WTC11 (cell line): ENCODE results near the gene DNAH5. TPM values are rescaled to one million over a fixed set of nuclear protein-coding genes. Genes with fewer than 3 reads are reported as not detected.

Experiments used
- ATAC-seq: fragments of 200-7000 bp; cut with Tn5 transposase; 2 replicates; pipeline ENCODE4 v1.10.0; 2021; ENCODE audit warnings: mild to moderate bottlenecking, moderate library complexity
- CTCF ChIA-PET: fragments of 300-600 bp; sonication (Branson Sonifier 250); formaldehyde crosslinking; loops from one replicate; lab custom pipeline; 2021; ENCODE audit warnings: antibody characterized with exemption; lab: Charles Lee
- POLR2A ChIA-PET: fragments of 350-600 bp; sonication (Branson Sonifier 250); formaldehyde crosslinking; loops from one replicate; lab custom pipeline; 2021; ENCODE audit warnings: antibody characterized with exemption; lab: Charles Lee
- DNase-seq: peaks from one replicate; pipeline ENCODE4 v3.0.0; 2021; ENCODE audit warnings: low spot score
- H3K27ac Mint-ChIP-seq: 2 replicates; pipeline ENCODE4 v1.8.0; 2021; ENCODE audit warnings: mixed read lengths
- H3K27me3 Mint-ChIP-seq: 2 replicates; pipeline ENCODE4 v1.8.0; 2021; ENCODE audit warnings: low read depth, mild to moderate bottlenecking, moderate library complexity, mixed read lengths
- H3K36me3 Mint-ChIP-seq: 2 replicates; pipeline ENCODE4 v1.8.0; 2021; ENCODE audit warnings: mixed read lengths
- H3K4me1 Mint-ChIP-seq: 2 replicates; pipeline ENCODE4 v1.8.0; 2022; ENCODE audit warnings: mixed read lengths
- H3K4me3 Mint-ChIP-seq: 2 replicates; pipeline ENCODE4 v1.8.0; 2021; ENCODE audit warnings: mild to moderate bottlenecking, moderate library complexity, mixed read lengths
- H3K9me3 Mint-ChIP-seq: 2 replicates; pipeline ENCODE4 v1.8.0; 2021; ENCODE audit warnings: mixed read lengths
- CREB1 ChIP-seq: sonication (generic); formaldehyde crosslinking; IDR thresholded peaks from 2 replicates; pipeline ENCODE4 v1.8.0; 2023; ENCODE audit warnings: mild to moderate bottlenecking, missing genetic modification reagents
- CREM ChIP-seq: sonication (generic); formaldehyde crosslinking; IDR thresholded peaks from 2 replicates; pipeline ENCODE4 v1.8.1; 2022; ENCODE audit warnings: mild to moderate bottlenecking, missing genetic modification reagents, moderate library complexity
- ETV6 ChIP-seq: sonication (generic); formaldehyde crosslinking; IDR thresholded peaks from 2 replicates; pipeline ENCODE4 v1.8.1; 2022; ENCODE audit warnings: mild to moderate bottlenecking, missing genetic modification reagents
- GABPB1 ChIP-seq: sonication (generic); formaldehyde crosslinking; IDR thresholded peaks from 2 replicates; pipeline ENCODE4 v1.8.1; 2023; ENCODE audit warnings: mild to moderate bottlenecking, missing genetic modification reagents
- IRF2 ChIP-seq: sonication (generic); formaldehyde crosslinking; IDR thresholded peaks from 2 replicates; pipeline ENCODE4 v1.8.0; 2022; ENCODE audit warnings: low read depth, missing genetic modification reagents, borderline replicate concordance
- KAT7 ChIP-seq: sonication (generic); formaldehyde crosslinking; IDR thresholded peaks from 2 replicates; pipeline ENCODE4 v1.8.1; 2023; ENCODE audit warnings: missing genetic modification reagents, mild to moderate bottlenecking, borderline replicate concordance
- MXD4 ChIP-seq: fragments of 250-450 bp; sonication (Bioruptor Pico); IDR thresholded peaks from 2 replicates; pipeline ENCODE4 v1.8.0; 2021; ENCODE audit warnings: mild to moderate bottlenecking, moderate library complexity, borderline replicate concordance
- RORB ChIP-seq: fragments of 250-450 bp; sonication (Bioruptor Pico); IDR thresholded peaks from 2 replicates; pipeline ENCODE4 v1.9.0; 2021; ENCODE audit warnings: mild to moderate bottlenecking
- TEAD4 ChIP-seq: sonication (generic); formaldehyde crosslinking; IDR thresholded peaks from 2 replicates; pipeline ENCODE4 v1.8.0; 2022; ENCODE audit warnings: mild to moderate bottlenecking, missing genetic modification reagents
- ZNF121 ChIP-seq: sonication (generic); formaldehyde crosslinking; IDR thresholded peaks from 2 replicates; pipeline ENCODE4 v1.8.0; 2023; ENCODE audit warnings: missing genetic modification reagents
- ZNF138 ChIP-seq: sonication (generic); formaldehyde crosslinking; conservative IDR thresholded peaks from 2 replicates; pipeline ENCODE4 v1.8.1; 2022; ENCODE audit warnings: mild to moderate bottlenecking, moderate library complexity, missing genetic modification reagents
- ZNF232 ChIP-seq: sonication (generic); formaldehyde crosslinking; IDR thresholded peaks from 2 replicates; pipeline ENCODE4 v1.8.0; 2022; ENCODE audit warnings: mild to moderate bottlenecking, missing genetic modification reagents
- ZNF416 ChIP-seq: fragments of 250-450 bp; sonication (Bioruptor Pico); IDR thresholded peaks from 2 replicates; pipeline ENCODE4 v1.9.0; 2021; ENCODE audit warnings: mild to moderate bottlenecking, inconsistent platforms
- ZNF423 ChIP-seq: fragments of 250-450 bp; sonication (Bioruptor Pico); IDR thresholded peaks from 2 replicates; pipeline ENCODE4 v2.1.2; 2022; ENCODE audit warnings: mild to moderate bottlenecking, moderate library complexity
- total RNA-seq: library from RNA; stranded (reverse); gene quantifications from 3 replicates; pipeline ENCODE4 v1.2.3, GENCODE V29; 2021
- TF ChIP-seq, protein P1 (sequence below): sonication (generic); formaldehyde crosslinking; IDR thresholded peaks from 2 replicates; pipeline ENCODE4 v1.8.1; 2022; ENCODE audit warnings: low read depth, mild to moderate bottlenecking, moderate library complexity, missing genetic modification reagents, borderline replicate concordance
- TF ChIP-seq, protein P2 (sequence below): sonication (generic); formaldehyde crosslinking; IDR thresholded peaks from 2 replicates; pipeline ENCODE4 v1.8.1; 2022; ENCODE audit warnings: missing genetic modification reagents, borderline replicate concordance
- TF ChIP-seq, protein P3 (sequence below): fragments of 250-450 bp; sonication (Bioruptor Pico); IDR thresholded peaks from 2 replicates; pipeline ENCODE4 v1.9.0; 2021; ENCODE audit warnings: moderate library complexity, mild to moderate bottlenecking, inconsistent platforms, borderline replicate concordance
- TF ChIP-seq, protein P4 (sequence below): sonication (generic); formaldehyde crosslinking; IDR thresholded peaks from 2 replicates; pipeline ENCODE4 v1.8.1; 2022; ENCODE audit warnings: low read depth, missing genetic modification reagents, borderline replicate concordance
- TF ChIP-seq, protein P5 (sequence below): sonication (generic); formaldehyde crosslinking; IDR thresholded peaks from 2 replicates; pipeline ENCODE4 v1.8.0; 2023; ENCODE audit warnings: missing genetic modification reagents
- TF ChIP-seq, protein P6 (sequence below): fragments of 250-450 bp; sonication (Bioruptor Pico); IDR thresholded peaks from 2 replicates; pipeline ENCODE4 v1.9.0; 2021; ENCODE audit warnings: mild to moderate bottlenecking
- TF ChIP-seq, protein P7 (sequence below): fragments of 250-450 bp; sonication (Bioruptor Pico); IDR thresholded peaks from 2 replicates; pipeline ENCODE4 v1.9.0; 2021; ENCODE audit warnings: mild to moderate bottlenecking, borderline replicate concordance

The DNAH5 gene
- total RNA-seq, 1 experiment from 2014 or later = 0.35 TPM

DNA sequence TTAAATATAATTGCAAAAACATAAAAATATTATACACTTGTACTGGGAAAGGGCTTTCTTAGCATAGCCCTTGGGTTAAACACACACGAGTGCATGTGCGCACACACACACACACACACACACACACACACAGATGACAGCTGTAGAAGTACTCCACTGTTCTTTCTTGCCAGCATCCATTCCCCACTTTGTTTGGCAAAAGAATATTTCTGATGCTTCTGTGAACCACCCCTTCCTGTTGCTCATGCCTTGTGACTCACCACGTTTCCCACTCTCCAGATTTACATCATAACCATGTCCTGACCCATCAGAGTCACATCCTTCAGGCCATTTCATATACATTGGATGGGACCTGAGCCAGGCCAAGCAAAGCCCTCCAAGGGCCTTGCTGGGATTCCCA is 280.1 kb downstream of the DNAH5 start (continued):
- no peak for TF ChIP-seq ZNF416 (CRISPR knock-in tag)
- TF ChIP-seq IRF2 = no peak
- TF ChIP-seq ZNF232 (CRISPR knock-in tag) = no peak
- TF ChIP-seq ETV6 (CRISPR knock-in tag) = no peak
- TF ChIP-seq, protein P1, sequence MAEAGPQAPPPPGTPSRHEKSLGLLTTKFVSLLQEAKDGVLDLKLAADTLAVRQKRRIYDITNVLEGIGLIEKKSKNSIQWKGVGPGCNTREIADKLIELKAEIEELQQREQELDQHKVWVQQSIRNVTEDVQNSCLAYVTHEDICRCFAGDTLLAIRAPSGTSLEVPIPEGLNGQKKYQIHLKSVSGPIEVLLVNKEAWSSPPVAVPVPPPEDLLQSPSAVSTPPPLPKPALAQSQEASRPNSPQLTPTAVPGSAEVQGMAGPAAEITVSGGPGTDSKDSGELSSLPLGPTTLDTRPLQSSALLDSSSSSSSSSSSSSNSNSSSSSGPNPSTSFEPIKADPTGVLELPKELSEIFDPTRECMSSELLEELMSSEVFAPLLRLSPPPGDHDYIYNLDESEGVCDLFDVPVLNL (CRISPR knock-in tag) = no peak
- TF ChIP-seq, protein P2, sequence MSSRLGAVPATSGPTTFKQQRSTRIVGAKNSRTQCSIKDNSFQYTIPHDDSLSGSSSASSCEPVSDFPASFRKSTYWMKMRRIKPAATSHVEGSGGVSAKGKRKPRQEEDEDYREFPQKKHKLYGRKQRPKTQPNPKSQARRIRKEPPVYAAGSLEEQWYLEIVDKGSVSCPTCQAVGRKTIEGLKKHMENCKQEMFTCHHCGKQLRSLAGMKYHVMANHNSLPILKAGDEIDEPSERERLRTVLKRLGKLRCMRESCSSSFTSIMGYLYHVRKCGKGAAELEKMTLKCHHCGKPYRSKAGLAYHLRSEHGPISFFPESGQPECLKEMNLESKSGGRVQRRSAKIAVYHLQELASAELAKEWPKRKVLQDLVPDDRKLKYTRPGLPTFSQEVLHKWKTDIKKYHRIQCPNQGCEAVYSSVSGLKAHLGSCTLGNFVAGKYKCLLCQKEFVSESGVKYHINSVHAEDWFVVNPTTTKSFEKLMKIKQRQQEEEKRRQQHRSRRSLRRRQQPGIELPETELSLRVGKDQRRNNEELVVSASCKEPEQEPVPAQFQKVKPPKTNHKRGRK (CRISPR knock-in tag) = no peak
- TF ChIP-seq KAT7 (CRISPR knock-in tag) = no peak
- TF ChIP-seq, protein P3, sequence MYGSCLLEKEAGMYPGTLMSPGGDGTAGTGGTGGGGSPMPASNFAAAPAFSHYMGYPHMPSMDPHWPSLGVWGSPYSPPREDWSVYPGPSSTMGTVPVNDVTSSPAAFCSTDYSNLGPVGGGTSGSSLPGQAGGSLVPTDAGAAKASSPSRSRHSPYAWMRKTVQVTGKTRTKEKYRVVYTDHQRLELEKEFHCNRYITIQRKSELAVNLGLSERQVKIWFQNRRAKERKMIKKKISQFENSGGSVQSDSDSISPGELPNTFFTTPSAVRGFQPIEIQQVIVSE (CRISPR knock-in tag) = no peak
- TF ChIP-seq, all 79 proteins: peak for 0

DNA sequence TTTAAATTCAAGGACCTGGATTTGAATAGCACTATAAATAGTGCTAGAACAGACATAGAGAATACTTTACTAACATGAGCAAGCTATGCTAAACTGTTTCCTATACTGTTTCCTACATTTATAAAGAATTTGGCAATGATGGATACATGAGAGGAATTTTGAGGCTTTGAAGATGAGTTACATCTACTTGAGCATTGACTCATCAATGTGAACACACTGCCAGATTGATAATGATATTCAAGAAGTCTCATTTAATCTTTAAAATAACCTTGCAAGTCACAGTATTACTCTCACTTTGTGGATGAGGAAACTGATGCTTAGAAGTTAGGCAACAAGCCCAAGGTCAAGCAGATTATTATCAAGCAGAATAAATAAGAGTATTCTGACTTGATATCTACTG is 281.9 kb downstream of the DNAH5 start:
- POLR2A ChIA-PET = no interaction called here
- no peaks in the 10 kb centered on the region for H3K9me3 Mint-ChIP-seq
- DNase-seq (no peak), ATAC-seq (no peak)
- no peak overlapping the region for H3K4me3 Mint-ChIP-seq
- H3K27me3 Mint-ChIP-seq = no peaks in the 10 kb centered on the region; the same call in 1 of the 2 replicates
- H3K27ac Mint-ChIP-seq = no peak overlapping the region
- TF ChIP-seq CREM (CRISPR knock-in tag) = no peak
- TF ChIP-seq, protein P4, sequence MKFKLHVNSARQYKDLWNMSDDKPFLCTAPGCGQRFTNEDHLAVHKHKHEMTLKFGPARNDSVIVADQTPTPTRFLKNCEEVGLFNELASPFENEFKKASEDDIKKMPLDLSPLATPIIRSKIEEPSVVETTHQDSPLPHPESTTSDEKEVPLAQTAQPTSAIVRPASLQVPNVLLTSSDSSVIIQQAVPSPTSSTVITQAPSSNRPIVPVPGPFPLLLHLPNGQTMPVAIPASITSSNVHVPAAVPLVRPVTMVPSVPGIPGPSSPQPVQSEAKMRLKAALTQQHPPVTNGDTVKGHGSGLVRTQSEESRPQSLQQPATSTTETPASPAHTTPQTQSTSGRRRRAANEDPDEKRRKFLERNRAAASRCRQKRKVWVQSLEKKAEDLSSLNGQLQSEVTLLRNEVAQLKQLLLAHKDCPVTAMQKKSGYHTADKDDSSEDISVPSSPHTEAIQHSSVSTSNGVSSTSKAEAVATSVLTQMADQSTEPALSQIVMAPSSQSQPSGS (CRISPR knock-in tag) = no peak
- TF ChIP-seq, protein P5, sequence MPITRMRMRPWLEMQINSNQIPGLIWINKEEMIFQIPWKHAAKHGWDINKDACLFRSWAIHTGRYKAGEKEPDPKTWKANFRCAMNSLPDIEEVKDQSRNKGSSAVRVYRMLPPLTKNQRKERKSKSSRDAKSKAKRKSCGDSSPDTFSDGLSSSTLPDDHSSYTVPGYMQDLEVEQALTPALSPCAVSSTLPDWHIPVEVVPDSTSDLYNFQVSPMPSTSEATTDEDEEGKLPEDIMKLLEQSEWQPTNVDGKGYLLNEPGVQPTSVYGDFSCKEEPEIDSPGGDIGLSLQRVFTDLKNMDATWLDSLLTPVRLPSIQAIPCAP (CRISPR knock-in tag) = no peak
- TF ChIP-seq GABPB1 = no peak
- TF ChIP-seq, all 79 proteins: peak for 0
- CTCF ChIA-PET = no interaction called here
- H3K4me1 Mint-ChIP-seq = no peaks in the 10 kb centered on the region; the same call in 1 of the 2 replicates
- H3K36me3 Mint-ChIP-seq = no peaks in the 10 kb centered on the region

DNA sequence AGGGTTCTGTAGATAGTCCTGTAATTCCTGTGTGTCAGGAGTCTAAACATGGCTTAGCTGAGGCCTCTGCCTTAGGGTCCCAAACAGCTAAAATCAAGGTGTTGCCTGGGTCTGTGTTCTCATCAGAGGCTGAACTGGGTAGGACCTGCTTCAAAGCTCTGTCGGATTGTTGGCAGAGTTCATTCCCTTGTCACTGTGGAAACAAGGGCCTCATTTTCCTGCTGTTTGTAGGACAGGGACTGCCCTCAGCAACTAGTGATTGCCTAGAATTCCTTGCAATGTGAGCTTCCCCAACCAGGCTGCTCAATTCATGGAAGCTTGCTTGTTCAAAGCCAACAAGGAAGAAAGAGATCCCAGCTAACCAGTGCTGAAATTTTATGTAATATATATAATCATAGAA is 283.2 kb downstream of the DNAH5 start:
- H3K27me3 Mint-ChIP-seq = no peaks in the 10 kb centered on the region; the same call in 1 of the 2 replicates
- no peaks in the 10 kb centered on the region; the same call in 1 of the 2 replicates for H3K4me1 Mint-ChIP-seq
- ATAC-seq (no peak), DNase-seq (no peak)
- ChIA-PET POLR2A (no interaction called here), CTCF (no interaction called here)
- H3K27ac Mint-ChIP-seq = no peak overlapping the region
- H3K4me3 Mint-ChIP-seq = no peak overlapping the region
- H3K9me3 Mint-ChIP-seq = no peaks in the 10 kb centered on the region
- no peak for TF ChIP-seq TEAD4 (CRISPR knock-in tag)
- no peak for TF ChIP-seq RORB (CRISPR knock-in tag)
- TF ChIP-seq ZNF121 = no peak
- no peak for TF ChIP-seq ZNF423 (CRISPR knock-in tag)
- TF ChIP-seq MXD4 = no peak
- TF ChIP-seq, protein P6, sequence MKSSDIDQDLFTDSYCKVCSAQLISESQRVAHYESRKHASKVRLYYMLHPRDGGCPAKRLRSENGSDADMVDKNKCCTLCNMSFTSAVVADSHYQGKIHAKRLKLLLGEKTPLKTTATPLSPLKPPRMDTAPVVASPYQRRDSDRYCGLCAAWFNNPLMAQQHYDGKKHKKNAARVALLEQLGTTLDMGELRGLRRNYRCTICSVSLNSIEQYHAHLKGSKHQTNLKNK = no peak
- TF ChIP-seq ZNF138 (CRISPR knock-in tag) = no peak
- no peak for TF ChIP-seq CREB1
- TF ChIP-seq, protein P7, sequence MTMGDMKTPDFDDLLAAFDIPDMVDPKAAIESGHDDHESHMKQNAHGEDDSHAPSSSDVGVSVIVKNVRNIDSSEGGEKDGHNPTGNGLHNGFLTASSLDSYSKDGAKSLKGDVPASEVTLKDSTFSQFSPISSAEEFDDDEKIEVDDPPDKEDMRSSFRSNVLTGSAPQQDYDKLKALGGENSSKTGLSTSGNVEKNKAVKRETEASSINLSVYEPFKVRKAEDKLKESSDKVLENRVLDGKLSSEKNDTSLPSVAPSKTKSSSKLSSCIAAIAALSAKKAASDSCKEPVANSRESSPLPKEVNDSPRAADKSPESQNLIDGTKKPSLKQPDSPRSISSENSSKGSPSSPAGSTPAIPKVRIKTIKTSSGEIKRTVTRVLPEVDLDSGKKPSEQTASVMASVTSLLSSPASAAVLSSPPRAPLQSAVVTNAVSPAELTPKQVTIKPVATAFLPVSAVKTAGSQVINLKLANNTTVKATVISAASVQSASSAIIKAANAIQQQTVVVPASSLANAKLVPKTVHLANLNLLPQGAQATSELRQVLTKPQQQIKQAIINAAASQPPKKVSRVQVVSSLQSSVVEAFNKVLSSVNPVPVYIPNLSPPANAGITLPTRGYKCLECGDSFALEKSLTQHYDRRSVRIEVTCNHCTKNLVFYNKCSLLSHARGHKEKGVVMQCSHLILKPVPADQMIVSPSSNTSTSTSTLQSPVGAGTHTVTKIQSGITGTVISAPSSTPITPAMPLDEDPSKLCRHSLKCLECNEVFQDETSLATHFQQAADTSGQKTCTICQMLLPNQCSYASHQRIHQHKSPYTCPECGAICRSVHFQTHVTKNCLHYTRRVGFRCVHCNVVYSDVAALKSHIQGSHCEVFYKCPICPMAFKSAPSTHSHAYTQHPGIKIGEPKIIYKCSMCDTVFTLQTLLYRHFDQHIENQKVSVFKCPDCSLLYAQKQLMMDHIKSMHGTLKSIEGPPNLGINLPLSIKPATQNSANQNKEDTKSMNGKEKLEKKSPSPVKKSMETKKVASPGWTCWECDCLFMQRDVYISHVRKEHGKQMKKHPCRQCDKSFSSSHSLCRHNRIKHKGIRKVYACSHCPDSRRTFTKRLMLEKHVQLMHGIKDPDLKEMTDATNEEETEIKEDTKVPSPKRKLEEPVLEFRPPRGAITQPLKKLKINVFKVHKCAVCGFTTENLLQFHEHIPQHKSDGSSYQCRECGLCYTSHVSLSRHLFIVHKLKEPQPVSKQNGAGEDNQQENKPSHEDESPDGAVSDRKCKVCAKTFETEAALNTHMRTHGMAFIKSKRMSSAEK (CRISPR knock-in tag) = no peak
- no peaks in the 10 kb centered on the region for H3K36me3 Mint-ChIP-seq
